BJ (cell line): ENCODE data around the gene GPR107. TPM values are rescaled to one million over a fixed set of nuclear protein-coding genes. Genes with fewer than 3 reads are reported as not detected.

Experiments
- CTCF ChIA-PET: fragments of 350-600 bp; formaldehyde crosslinking; extraction: SDS; loops from one replicate; lab custom pipeline; 2021; ENCODE audit warnings: antibody characterized with exemption, inconsistent platforms; lab: Yijun Ruan, JAX
- POLR2A ChIA-PET: fragments of 300-600 bp; sonication (Branson Sonifier 250); formaldehyde crosslinking; extraction: SDS; loops from one replicate; lab custom pipeline; 2021; ENCODE audit warnings: antibody characterized with exemption; lab: Charles Lee
- DNase-seq: peaks from one replicate; pipeline ENCODE4 v3.0.0-alpha.2; 2011; ENCODE audit warnings: low read depth
- H3K27me3 ChIP-seq: 2 replicates; pipeline ENCODE4 v1.6.0; 2011; ENCODE audit warnings: low read length; ENCODE audit not compliant: control insufficient read depth, insufficient read depth
- H3K36me3 ChIP-seq: 2 replicates; pipeline ENCODE4 v1.5.1; 2011; ENCODE audit warnings: low read length; ENCODE audit not compliant: control insufficient read depth, insufficient read depth
- H3K4me3 ChIP-seq: 2 replicates; pipeline ENCODE4 v1.5.1; 2011; ENCODE audit warnings: low read depth, mild to moderate bottlenecking, control low read depth, low read length
- polyA plus RNA-seq: library from polyadenylated mRNA; depleted of rRNA; stranded (reverse); fragments of >200 nt; gene quantifications from 2 replicates; pipeline ENCODE4 v1.2.3, GENCODE V29; 2011
- TF ChIP-seq, protein P1 (sequence below): IDR thresholded peaks from 2 replicates; pipeline ENCODE4 v1.5.1; 2011; ENCODE audit warnings: low read depth, mild to moderate bottlenecking, control low read depth, inconsistent platforms, low read length, moderate library complexity; ENCODE audit not compliant: insufficient read depth

GPR107 gene
- polyA plus RNA-seq, 1 experiment, result 32.5 TPM

DNA sequence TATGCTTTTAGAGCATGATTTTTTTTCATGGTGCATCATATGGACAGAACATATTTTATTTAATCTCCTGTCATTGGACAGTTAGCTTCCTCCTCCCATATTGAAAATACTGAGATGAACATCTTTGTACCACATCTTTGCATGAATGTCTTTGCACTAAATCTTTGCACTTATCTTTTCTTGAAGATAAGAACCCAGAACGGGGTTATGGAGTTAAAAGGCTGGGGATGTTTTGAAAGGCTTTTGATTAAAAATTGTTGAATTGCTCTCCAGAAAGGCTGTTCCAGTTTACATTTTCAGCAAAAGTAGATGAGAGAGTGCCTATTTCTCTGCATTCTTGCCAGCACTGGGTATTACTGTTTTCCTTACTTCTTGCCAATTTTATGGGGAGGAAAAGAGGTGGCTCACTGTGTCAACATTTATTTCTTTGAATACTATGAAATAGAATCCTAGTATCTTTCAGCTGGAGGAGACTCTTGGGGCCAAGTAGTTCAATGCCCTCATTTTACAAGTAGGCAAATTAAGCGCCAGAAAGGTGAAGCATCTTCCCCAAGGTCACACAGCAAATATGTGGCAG is 125.7 kb downstream of the GPR107 start:
- Histone ChIP-seq H3K4me3 (no peak overlapping the region), H3K36me3 (peaks cover 4% of the 10 kb centered on the region), H3K27me3 (no peaks in the 10 kb centered on the region)
- ChIA-PET POLR2A (no interaction called here), CTCF (no interaction called here)
- TF ChIP-seq, protein P1, sequence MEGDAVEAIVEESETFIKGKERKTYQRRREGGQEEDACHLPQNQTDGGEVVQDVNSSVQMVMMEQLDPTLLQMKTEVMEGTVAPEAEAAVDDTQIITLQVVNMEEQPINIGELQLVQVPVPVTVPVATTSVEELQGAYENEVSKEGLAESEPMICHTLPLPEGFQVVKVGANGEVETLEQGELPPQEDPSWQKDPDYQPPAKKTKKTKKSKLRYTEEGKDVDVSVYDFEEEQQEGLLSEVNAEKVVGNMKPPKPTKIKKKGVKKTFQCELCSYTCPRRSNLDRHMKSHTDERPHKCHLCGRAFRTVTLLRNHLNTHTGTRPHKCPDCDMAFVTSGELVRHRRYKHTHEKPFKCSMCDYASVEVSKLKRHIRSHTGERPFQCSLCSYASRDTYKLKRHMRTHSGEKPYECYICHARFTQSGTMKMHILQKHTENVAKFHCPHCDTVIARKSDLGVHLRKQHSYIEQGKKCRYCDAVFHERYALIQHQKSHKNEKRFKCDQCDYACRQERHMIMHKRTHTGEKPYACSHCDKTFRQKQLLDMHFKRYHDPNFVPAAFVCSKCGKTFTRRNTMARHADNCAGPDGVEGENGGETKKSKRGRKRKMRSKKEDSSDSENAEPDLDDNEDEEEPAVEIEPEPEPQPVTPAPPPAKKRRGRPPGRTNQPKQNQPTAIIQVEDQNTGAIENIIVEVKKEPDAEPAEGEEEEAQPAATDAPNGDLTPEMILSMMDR, result no peak
- DNase-seq, result no peak

DNA sequence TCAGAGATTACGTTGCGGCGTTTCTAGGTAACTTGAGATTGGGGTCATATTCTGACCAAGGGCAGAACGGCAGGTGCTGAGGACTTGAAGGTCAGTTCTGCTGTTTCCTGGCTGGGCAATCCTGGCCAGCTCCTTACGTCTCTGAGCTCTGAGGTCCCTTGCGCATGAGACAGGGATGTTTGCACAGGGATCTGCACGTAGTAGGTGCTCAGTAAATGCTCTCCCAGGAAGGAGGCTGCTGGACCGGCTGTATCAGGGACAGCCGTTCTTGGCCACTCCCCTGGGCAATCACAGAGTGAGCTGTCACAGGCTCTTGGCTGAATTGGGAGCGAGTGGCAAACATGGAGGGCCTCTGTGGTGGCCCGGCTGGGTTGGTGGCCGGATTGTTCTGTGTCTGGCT is 126.8 kb downstream of the GPR107 start:
- CTCF ChIA-PET, result no interaction called here

DNA sequence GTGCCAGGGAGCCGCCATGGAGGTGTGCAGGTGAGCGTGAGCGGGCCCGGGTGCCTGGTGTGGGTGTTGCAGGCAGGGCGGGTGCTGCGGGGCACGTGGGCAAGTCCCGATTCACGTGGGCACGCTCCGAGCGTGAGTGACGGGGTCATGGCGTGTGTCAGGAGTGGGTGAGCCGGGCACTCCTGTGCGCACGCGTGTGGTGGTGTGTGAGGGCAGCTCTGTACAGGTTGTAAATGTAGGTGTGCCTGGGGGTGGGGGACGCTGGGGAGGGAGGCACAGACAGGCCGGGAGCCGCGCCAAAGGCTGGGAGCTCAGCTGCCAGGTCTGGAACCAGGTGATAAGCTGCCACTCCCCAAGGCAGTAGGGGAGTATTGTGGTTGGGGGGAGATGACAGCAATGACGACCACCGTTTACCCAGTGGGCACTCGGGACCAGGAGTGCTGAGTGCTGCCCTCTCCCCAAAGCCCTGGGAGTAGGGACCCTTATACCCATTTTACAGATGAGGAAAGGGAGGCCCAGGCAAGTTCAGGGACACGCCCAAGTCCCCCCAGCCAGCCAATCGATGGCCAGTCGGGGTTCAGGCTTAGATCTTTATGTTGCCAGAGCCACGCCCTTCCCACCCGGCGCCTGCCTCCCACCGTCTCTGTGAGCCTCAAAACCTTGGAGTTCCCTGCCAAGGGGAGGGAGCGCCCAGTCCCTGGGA is 128.1 kb downstream of the GPR107 start:
- ChIA-PET POLR2A (no interaction called here), CTCF (interaction anchor here (0.6 kb wide), 1 partner anchor 290 kb away, joined by 3 read pairs; no protein-coding TSS in a partner anchor)
- no peaks in the 10 kb centered on the region; the same call in none of the 2 replicates for H3K36me3 ChIP-seq
- TF ChIP-seq, protein P1, result no peak
- H3K4me3 ChIP-seq, result no peak overlapping the region
- DNase-seq, result no peak
- no peaks in the 10 kb centered on the region for H3K27me3 ChIP-seq

More for the DNA sequence above, 126.8 kb downstream of the GPR107 start:
- no peaks in the 10 kb centered on the region for H3K27me3 ChIP-seq
- POLR2A ChIA-PET, result no interaction called here
- TF ChIP-seq, protein P1, result no peak
- no peak overlapping the region for H3K4me3 ChIP-seq
- H3K36me3 ChIP-seq, result peaks cover 3% of the 10 kb centered on the region
- no peak for DNase-seq

DNA sequence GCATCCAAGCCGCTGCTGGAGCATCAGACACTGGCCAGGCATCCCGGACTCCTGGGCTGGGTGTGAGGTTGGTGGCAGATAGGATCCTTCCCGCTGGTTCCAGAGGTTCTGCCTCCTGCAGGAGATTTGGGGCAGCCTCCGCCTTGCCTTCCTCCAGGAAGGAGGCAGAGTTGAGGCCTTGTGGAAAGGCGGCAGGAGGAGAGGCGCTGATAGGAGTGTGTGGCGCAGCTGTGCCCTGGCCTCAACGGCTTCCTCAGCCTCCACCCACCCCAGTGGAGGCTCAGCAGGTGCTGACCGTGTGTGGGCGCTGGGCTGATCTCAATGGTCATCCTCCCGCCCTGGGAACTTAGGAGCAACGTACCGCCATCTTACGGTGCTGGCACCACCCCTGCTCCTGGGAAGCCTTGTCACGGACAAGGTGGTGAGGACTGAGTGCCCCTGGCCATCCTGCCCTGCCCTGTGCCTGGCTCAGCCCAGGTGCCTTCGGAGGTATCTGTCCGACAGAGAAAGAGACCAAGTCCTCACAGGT is 128.7 kb downstream of the GPR107 start:
- POLR2A ChIA-PET, result interaction anchor here (1.8 kb wide), 1 partner anchor 8 kb away, joined by 10 read pairs; no protein-coding TSS in a partner anchor
- no peaks in the 10 kb centered on the region; the same call in none of the 2 replicates for H3K36me3 ChIP-seq
- DNase-seq, result no peak
- TF ChIP-seq, protein P1, result no peak
- CTCF ChIA-PET, result interaction anchor here (0.6 to 1.2 kb wide), 2 partner anchors 9 to 38 kb away, joined by 3 to 5 read pairs; no protein-coding TSS in a partner anchor
- H3K27me3 ChIP-seq, result no peaks in the 10 kb centered on the region
- H3K4me3 ChIP-seq, result no peak overlapping the region
